ENCODE results near the gene TBC1D17.

- no peak for TF ChIP-seq USF2 (IDR thresholded peaks at IDR 0.05)
- no peak for TF ChIP-seq POLR2A (IDR thresholded peaks at IDR 0.05; ENCODE audit: low read length)
- TF ChIP-seq CTCF (IDR thresholded peaks at IDR 0.05), result no peak
- no peak for TF ChIP-seq EP300 (IDR thresholded peaks at IDR 0.05)
- no peak for TF ChIP-seq EHMT2 (IDR thresholded peaks at IDR 0.05; ENCODE audit: low read depth)
- no peak for TF ChIP-seq SMC3 (IDR thresholded peaks at IDR 0.05)
These were observed 17.0 kb upstream of the TBC1D17 start for GRCh38 chr19:49860336-49861102.

Measured in A549 (cell line).